ENCODE measurements around the gene ADGRG2.

GRCh38 chrX:19085666-19086065 lies 36.6 kb downstream of the ADGRG2 start:
- no peak for TF ChIP-seq CTCF (IDR thresholded peaks at IDR 0.05)
- TF ChIP-seq POLR2A (IDR thresholded peaks at IDR 0.05) = no peak
- TF ChIP-seq POLR2AphosphoS5 (IDR thresholded peaks at IDR 0.05) = no peak

Data from gastroesophageal sphincter (tissue), 3 donors.